Measurements from ENCODE around the gene CSK.

DNA sequence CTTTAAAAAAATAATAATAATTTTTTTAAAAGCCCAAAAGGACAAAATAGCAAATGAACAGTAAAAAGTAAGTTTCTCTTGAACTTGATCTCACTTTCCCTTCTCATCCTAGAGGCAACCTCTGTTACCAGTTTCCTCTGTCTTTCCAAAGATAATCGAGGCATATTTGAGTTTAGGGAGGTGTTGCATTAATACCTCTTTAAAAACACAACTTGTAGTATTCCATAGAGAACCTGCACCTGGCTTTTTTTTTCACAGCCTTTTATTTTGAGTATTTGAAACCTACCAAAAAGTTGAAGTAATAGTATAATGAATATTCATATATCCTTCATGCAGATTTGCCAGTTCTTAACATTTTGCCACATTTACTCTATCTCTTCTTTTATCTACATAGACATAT lies 9.1 kb downstream of the CSK start:
- no peak for TF ChIP-seq POLR2AphosphoS5 (IDR thresholded peaks at IDR 0.05; ENCODE audit: low read depth, low read length)
- no peak for TF ChIP-seq POLR2A (IDR thresholded peaks at IDR 0.05; ENCODE audit: low read depth, low read length)
- no peak for TF ChIP-seq TAF1 (IDR thresholded peaks at IDR 0.05; ENCODE audit: low read depth, low read length)
- no peak for TF ChIP-seq SPI1 (IDR thresholded peaks at IDR 0.05; ENCODE audit: low read depth, low read length)
- TF ChIP-seq POU2F2 (IDR thresholded peaks at IDR 0.05; ENCODE audit: low read depth, low read length): no peak

Data from GM12891 (cell line).